Sigmoid colon (tissue), 4 donors: ENCODE results near the gene CDC42SE2.

Experiments used
- CTCF ChIP-seq, 4 experiments: fragments of 450-650 bp in 3 of 4; fragments of 200-600 bp in 1 of 4; IDR thresholded peaks; one replicate each; pipeline ENCODE4 v1.5.1; 2016 to 2019; ENCODE audit warnings: antibody characterized with exemption in 4 of 4, mild to moderate bottlenecking in 3 of 4, moderate library complexity in 2 of 4
- EP300 ChIP-seq, 4 donors: sonication (generic); formaldehyde crosslinking; IDR thresholded peaks; one replicate each; pipeline ENCODE4 v1.6.1; 2017; ENCODE audit warnings: antibody characterized with exemption in 4 of 4
- POLR2A ChIP-seq, 2 donors: fragments of 450-650 bp; IDR thresholded peaks; one replicate each; pipeline ENCODE4 v1.6.1; 2016; ENCODE audit warnings: antibody characterized with exemption in 2 of 2, mild to moderate bottlenecking in 2 of 2, moderate library complexity in 2 of 2

GRCh38 chr5:131393498-131393968, 129.7 kb downstream of the CDC42SE2 start:
- TF ChIP-seq EP300 (IDR thresholded peaks at IDR 0.05) (no peak), CTCF (IDR thresholded peaks at IDR 0.05) (no peak), POLR2A (IDR thresholded peaks at IDR 0.05) (no peak)
